GM10266 (cell line): Measurements from ENCODE around the gene TSPAN15.

ENCODE experiments used
- DNase-seq: peaks from one replicate; pipeline ENCODE4 v3.0.0; 2012; ENCODE audit errors: extremely low spot score
- TF ChIP-seq, protein P1 (sequence below): IDR thresholded peaks from 2 replicates; pipeline ENCODE4 v1.5.1; 2012; ENCODE audit warnings: mild to moderate bottlenecking, low read depth; ENCODE audit not compliant: control insufficient read depth, insufficient read depth; ENCODE audit errors: missing control alignments

Gene TSPAN15

DNA sequence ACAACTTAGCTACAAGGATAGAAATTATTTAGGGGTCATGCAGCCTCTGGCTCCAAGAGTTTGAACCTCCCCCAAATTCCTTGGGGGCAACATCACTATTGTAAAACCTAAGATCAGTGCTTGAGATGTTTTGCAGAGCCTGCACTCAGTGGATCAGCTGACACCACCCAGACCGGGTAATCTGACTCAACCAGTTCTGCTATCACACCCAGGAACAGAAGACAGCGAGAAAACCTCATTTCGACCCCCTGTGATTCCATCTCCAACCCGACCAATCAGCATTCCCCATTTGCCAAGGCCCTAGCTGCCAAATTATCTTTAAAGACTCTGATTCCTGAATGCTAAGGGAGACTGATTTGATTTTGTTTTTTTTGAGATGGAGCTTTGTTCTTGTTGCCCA is 39.8 kb upstream of the TSPAN15 start:
- TF ChIP-seq, protein P1, sequence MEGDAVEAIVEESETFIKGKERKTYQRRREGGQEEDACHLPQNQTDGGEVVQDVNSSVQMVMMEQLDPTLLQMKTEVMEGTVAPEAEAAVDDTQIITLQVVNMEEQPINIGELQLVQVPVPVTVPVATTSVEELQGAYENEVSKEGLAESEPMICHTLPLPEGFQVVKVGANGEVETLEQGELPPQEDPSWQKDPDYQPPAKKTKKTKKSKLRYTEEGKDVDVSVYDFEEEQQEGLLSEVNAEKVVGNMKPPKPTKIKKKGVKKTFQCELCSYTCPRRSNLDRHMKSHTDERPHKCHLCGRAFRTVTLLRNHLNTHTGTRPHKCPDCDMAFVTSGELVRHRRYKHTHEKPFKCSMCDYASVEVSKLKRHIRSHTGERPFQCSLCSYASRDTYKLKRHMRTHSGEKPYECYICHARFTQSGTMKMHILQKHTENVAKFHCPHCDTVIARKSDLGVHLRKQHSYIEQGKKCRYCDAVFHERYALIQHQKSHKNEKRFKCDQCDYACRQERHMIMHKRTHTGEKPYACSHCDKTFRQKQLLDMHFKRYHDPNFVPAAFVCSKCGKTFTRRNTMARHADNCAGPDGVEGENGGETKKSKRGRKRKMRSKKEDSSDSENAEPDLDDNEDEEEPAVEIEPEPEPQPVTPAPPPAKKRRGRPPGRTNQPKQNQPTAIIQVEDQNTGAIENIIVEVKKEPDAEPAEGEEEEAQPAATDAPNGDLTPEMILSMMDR, result no peak
- DNase-seq, result no peak

GRCh38 chr10:69412232-69412790 is 39.0 kb upstream of the TSPAN15 start:
- TF ChIP-seq, protein P1, result no peak
- no peak for DNase-seq

- TF ChIP-seq, protein P1, result peak; percentile 64
- peak; percentile 70 for DNase-seq
These were observed 37.9 kb upstream of the TSPAN15 start for GRCh38 chr10:69413221-69413865.

GRCh38 chr10:69414036-69415018 is 36.9 kb upstream of the TSPAN15 start:
- TF ChIP-seq, protein P1, result no peak
- DNase-seq, result no peak

GRCh38 chr10:69415049-69415448 is 36.2 kb upstream of the TSPAN15 start:
- TF ChIP-seq, protein P1, result no peak
- no peak for DNase-seq

DNA sequence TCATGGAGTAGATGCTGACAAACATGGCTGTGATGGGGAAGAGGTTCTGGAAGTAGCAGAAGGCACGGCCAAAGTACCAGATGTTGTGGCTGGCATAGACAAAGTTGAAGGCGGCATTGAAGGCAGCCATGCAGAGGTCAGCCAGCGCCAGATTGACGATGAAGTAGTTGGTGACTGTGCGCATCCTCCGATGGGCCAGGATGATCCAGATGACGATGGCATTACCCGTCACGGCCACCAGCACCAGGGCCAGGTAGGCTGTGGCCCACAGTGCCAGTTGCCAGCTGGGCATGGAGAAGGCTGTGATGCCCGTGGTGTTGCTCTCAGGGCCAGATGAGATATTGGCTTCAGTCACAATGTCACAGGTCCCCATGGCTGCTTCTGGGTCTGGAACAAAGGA is 35.3 kb upstream of the TSPAN15 start:
- TF ChIP-seq, protein P1, result no peak
- DNase-seq, result no peak
